WERI-Rb-1 (cell line): ENCODE data around the gene TNFSF8.

Source experiments
- DNase-seq: peaks from one replicate; pipeline ENCODE4 v3.0.0-alpha.2; 2020
- H3K27ac ChIP-seq: fragments of 250-450 bp; sonication (Bioruptor Pico); 2 replicates; pipeline ENCODE4 v1.5.1; 2020; ENCODE audit warnings: mild to moderate bottlenecking, moderate library complexity
- H3K27me3 ChIP-seq: fragments of 250-450 bp; sonication (Bioruptor Pico); 2 replicates; pipeline ENCODE4 v1.5.1; 2021; ENCODE audit warnings: mild to moderate bottlenecking, low read depth, moderate library complexity; ENCODE audit not compliant: insufficient read depth, severe bottlenecking
- H3K36me3 ChIP-seq: fragments of 250-450 bp; sonication (Bioruptor Pico); 2 replicates; pipeline ENCODE4 v1.5.1; 2020; ENCODE audit warnings: mild to moderate bottlenecking, moderate library complexity
- H3K4me3 ChIP-seq: 2 replicates; pipeline ENCODE4 v1.5.1; 2011; ENCODE audit warnings: low read depth, mild to moderate bottlenecking, control low read depth, low read length
- H3K9me3 ChIP-seq: fragments of 250-450 bp; sonication (Bioruptor Pico); 2 replicates; pipeline ENCODE4 v1.5.1; 2021; ENCODE audit warnings: mild to moderate bottlenecking, moderate library complexity; ENCODE audit not compliant: severe bottlenecking
- CTCF ChIP-seq: IDR thresholded peaks from 2 replicates; pipeline ENCODE4 v1.5.1; 2011; ENCODE audit warnings: low read depth, mild to moderate bottlenecking, control low read depth, inconsistent platforms, low read length

TNFSF8 gene

GRCh38 chr9:114954956-114955582 lies 24.7 kb upstream of the TNFSF8 start:
- H3K36me3 ChIP-seq, result no peaks in the 10 kb centered on the region
- H3K27ac ChIP-seq, result no peak overlapping the region
- no peak for DNase-seq
- no peak overlapping the region for H3K4me3 ChIP-seq
- peaks cover 4% of the 10 kb centered on the region for H3K9me3 ChIP-seq
- TF ChIP-seq CTCF, result no peak
- no peaks in the 10 kb centered on the region for H3K27me3 ChIP-seq

GRCh38 chr9:114953959-114954358 lies 23.6 kb upstream of the TNFSF8 start:
- no peak for TF ChIP-seq CTCF
- Histone ChIP-seq H3K27me3 (no peaks in the 10 kb centered on the region), H3K36me3 (no peaks in the 10 kb centered on the region), H3K4me3 (no peak overlapping the region), H3K9me3 (no peaks in the 10 kb centered on the region), H3K27ac (no peak overlapping the region)
- no peak for DNase-seq

- Histone ChIP-seq H3K27ac (no peak overlapping the region), H3K4me3 (no peak overlapping the region), H3K9me3 (no peaks in the 10 kb centered on the region), H3K36me3 (no peaks in the 10 kb centered on the region), H3K27me3 (no peaks in the 10 kb centered on the region)
- TF ChIP-seq CTCF, result no peak
- DNase-seq, result no peak
These were observed 22.7 kb upstream of the TNFSF8 start for GRCh38 chr9:114953046-114953445.

GRCh38 chr9:114950761-114951160 lies 20.4 kb upstream of the TNFSF8 start:
- H3K27me3 ChIP-seq, result no peaks in the 10 kb centered on the region
- no peaks in the 10 kb centered on the region for H3K9me3 ChIP-seq
- H3K36me3 ChIP-seq, result no peaks in the 10 kb centered on the region
- DNase-seq, result no peak
- H3K4me3 ChIP-seq, result no peak overlapping the region
- H3K27ac ChIP-seq, result no peak overlapping the region
- no peak for TF ChIP-seq CTCF

- H3K27ac ChIP-seq, result no peak overlapping the region
- peaks cover 3% of the 10 kb centered on the region for H3K9me3 ChIP-seq
- TF ChIP-seq CTCF, result no peak
- DNase-seq, result no peak
- H3K36me3 ChIP-seq, result no peaks in the 10 kb centered on the region
- H3K27me3 ChIP-seq, result no peaks in the 10 kb centered on the region
- H3K4me3 ChIP-seq, result no peak overlapping the region
These were observed 16.7 kb upstream of the TNFSF8 start for GRCh38 chr9:114947058-114947457.
